ENCODE results near the gene INPP5E.

GRCh38 chr9:136441191-136441680 is 1.6 kb upstream of the INPP5E start:
- TF ChIP-seq, protein P1, sequence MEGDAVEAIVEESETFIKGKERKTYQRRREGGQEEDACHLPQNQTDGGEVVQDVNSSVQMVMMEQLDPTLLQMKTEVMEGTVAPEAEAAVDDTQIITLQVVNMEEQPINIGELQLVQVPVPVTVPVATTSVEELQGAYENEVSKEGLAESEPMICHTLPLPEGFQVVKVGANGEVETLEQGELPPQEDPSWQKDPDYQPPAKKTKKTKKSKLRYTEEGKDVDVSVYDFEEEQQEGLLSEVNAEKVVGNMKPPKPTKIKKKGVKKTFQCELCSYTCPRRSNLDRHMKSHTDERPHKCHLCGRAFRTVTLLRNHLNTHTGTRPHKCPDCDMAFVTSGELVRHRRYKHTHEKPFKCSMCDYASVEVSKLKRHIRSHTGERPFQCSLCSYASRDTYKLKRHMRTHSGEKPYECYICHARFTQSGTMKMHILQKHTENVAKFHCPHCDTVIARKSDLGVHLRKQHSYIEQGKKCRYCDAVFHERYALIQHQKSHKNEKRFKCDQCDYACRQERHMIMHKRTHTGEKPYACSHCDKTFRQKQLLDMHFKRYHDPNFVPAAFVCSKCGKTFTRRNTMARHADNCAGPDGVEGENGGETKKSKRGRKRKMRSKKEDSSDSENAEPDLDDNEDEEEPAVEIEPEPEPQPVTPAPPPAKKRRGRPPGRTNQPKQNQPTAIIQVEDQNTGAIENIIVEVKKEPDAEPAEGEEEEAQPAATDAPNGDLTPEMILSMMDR (IDR thresholded peaks at IDR 0.05; ENCODE audit: low read length), result no peak
- no peak for TF ChIP-seq EZH2 (optimal IDR thresholded peaks at IDR 0.05; ENCODE audit: low read depth, low read length)

All from MM.1S (cell line).